Measurements from ENCODE around the gene RAD51C.

DNA sequence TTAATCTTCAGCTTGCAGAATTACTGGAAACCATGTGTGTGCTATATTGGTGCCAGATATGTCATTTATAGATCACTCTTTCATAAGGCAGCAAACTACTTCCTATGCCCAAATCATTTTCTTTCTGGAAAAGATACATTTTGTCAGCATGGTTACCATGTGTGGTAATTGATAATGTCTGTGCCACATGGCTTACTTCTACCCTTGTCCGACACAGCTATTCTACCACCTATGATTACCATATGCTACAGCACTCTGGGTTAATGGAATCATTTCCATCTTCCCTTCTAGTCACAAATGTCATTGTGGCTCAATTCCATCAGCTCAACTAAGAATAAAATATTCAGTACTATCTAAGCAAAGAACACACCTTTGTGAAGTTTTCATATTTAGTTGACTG is 55.3 kb downstream of the RAD51C start:
- TF ChIP-seq YY1 (IDR thresholded peaks at IDR 0.05; ENCODE audit: low read depth, low read length) (no peak), HDGF (IDR thresholded peaks at IDR 0.05) (no peak), SIN3A (IDR thresholded peaks at IDR 0.05; ENCODE audit: low read depth, low read length) (no peak), JUND (IDR thresholded peaks at IDR 0.05; ENCODE audit: low read depth, low read length) (no peak), TAF1 (IDR thresholded peaks at IDR 0.05; ENCODE audit: borderline replicate concordance, low read depth, low read length) (no peak), SPI1 (IDR thresholded peaks at IDR 0.05; ENCODE audit: borderline replicate concordance, insufficient read depth, low read depth, low read length) (no peak), CHD2 (IDR thresholded peaks at IDR 0.05; ENCODE audit: borderline replicate concordance, low read depth, low read length) (no peak)
- TF ChIP-seq, protein P1, sequence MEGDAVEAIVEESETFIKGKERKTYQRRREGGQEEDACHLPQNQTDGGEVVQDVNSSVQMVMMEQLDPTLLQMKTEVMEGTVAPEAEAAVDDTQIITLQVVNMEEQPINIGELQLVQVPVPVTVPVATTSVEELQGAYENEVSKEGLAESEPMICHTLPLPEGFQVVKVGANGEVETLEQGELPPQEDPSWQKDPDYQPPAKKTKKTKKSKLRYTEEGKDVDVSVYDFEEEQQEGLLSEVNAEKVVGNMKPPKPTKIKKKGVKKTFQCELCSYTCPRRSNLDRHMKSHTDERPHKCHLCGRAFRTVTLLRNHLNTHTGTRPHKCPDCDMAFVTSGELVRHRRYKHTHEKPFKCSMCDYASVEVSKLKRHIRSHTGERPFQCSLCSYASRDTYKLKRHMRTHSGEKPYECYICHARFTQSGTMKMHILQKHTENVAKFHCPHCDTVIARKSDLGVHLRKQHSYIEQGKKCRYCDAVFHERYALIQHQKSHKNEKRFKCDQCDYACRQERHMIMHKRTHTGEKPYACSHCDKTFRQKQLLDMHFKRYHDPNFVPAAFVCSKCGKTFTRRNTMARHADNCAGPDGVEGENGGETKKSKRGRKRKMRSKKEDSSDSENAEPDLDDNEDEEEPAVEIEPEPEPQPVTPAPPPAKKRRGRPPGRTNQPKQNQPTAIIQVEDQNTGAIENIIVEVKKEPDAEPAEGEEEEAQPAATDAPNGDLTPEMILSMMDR (IDR thresholded peaks at IDR 0.05 in 2 of 3, conservative IDR thresholded peaks at IDR 0.05 in 1 of 3; ENCODE audit: control insufficient read depth in 2 of 3, extremely low read depth in 1 of 3, insufficient read depth in 1 of 3, low read depth in 3 of 3, low read length in 3 of 3), result no peak
- TF ChIP-seq, protein P2, sequence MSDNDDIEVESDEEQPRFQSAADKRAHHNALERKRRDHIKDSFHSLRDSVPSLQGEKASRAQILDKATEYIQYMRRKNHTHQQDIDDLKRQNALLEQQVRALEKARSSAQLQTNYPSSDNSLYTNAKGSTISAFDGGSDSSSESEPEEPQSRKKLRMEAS (IDR thresholded peaks at IDR 0.05; ENCODE audit: low read depth, low read length), result no peak

Data from GM12878 (cell line).